WTC11 (cell line): Measurements from ENCODE around the gene FOXP1. TPM values are rescaled to one million over a fixed set of nuclear protein-coding genes. Genes with fewer than 3 reads are reported as not detected.

Experiments
- ATAC-seq: fragments of 200-7000 bp; cut with Tn5 transposase; 2 replicates; pipeline ENCODE4 v1.10.0; 2021; ENCODE audit warnings: mild to moderate bottlenecking, moderate library complexity
- CTCF ChIA-PET: fragments of 300-600 bp; sonication (Branson Sonifier 250); formaldehyde crosslinking; loops from one replicate; lab custom pipeline; 2021; ENCODE audit warnings: antibody characterized with exemption; lab: Charles Lee
- POLR2A ChIA-PET: fragments of 350-600 bp; sonication (Branson Sonifier 250); formaldehyde crosslinking; loops from one replicate; lab custom pipeline; 2021; ENCODE audit warnings: antibody characterized with exemption; lab: Charles Lee
- DNase-seq: peaks from one replicate; pipeline ENCODE4 v3.0.0; 2021; ENCODE audit warnings: low spot score
- H3K27ac Mint-ChIP-seq: 2 replicates; pipeline ENCODE4 v1.8.0; 2021; ENCODE audit warnings: mixed read lengths
- H3K27me3 Mint-ChIP-seq: 2 replicates; pipeline ENCODE4 v1.8.0; 2021; ENCODE audit warnings: low read depth, mild to moderate bottlenecking, moderate library complexity, mixed read lengths
- H3K36me3 Mint-ChIP-seq: 2 replicates; pipeline ENCODE4 v1.8.0; 2021; ENCODE audit warnings: mixed read lengths
- H3K4me1 Mint-ChIP-seq: 2 replicates; pipeline ENCODE4 v1.8.0; 2022; ENCODE audit warnings: mixed read lengths
- H3K4me3 Mint-ChIP-seq: 2 replicates; pipeline ENCODE4 v1.8.0; 2021; ENCODE audit warnings: mild to moderate bottlenecking, moderate library complexity, mixed read lengths
- H3K9me3 Mint-ChIP-seq: 2 replicates; pipeline ENCODE4 v1.8.0; 2021; ENCODE audit warnings: mixed read lengths
- E2F1 ChIP-seq: sonication (generic); formaldehyde crosslinking; IDR thresholded peaks from 2 replicates; pipeline ENCODE4 v1.8.0; 2022; ENCODE audit warnings: mild to moderate bottlenecking, missing genetic modification reagents
- EMX1 ChIP-seq: fragments of 250-450 bp; sonication (Bioruptor Pico); IDR thresholded peaks from 2 replicates; pipeline ENCODE4 v1.8.0; 2021; ENCODE audit warnings: mild to moderate bottlenecking
- ESRRA ChIP-seq: sonication (generic); formaldehyde crosslinking; IDR thresholded peaks from 2 replicates; pipeline ENCODE4 v1.8.1; 2022; ENCODE audit warnings: mild to moderate bottlenecking, missing genetic modification reagents, borderline replicate concordance
- FOXJ3 ChIP-seq: sonication (generic); formaldehyde crosslinking; IDR thresholded peaks from 2 replicates; pipeline ENCODE4 v1.9.0; 2021; ENCODE audit warnings: missing genetic modification reagents, mild to moderate bottlenecking, borderline replicate concordance
- FOXP1 ChIP-seq: sonication (generic); formaldehyde crosslinking; IDR thresholded peaks from 2 replicates; pipeline ENCODE4 v1.8.0; 2022; ENCODE audit warnings: missing genetic modification reagents, mild to moderate bottlenecking, moderate library complexity, borderline replicate concordance
- HMGXB4 ChIP-seq: sonication (generic); formaldehyde crosslinking; IDR thresholded peaks from 2 replicates; pipeline ENCODE4 v1.8.1; 2023; ENCODE audit warnings: mild to moderate bottlenecking, moderate library complexity, missing genetic modification reagents
- JAZF1 ChIP-seq: fragments of 250-450 bp; sonication (Bioruptor Pico); IDR thresholded peaks from 2 replicates; pipeline ENCODE4 v1.9.0; 2021; ENCODE audit warnings: moderate library complexity, mild to moderate bottlenecking, inconsistent platforms
- SMAD3 ChIP-seq: sonication (generic); formaldehyde crosslinking; IDR thresholded peaks from 2 replicates; pipeline ENCODE4 v1.8.0; 2022; ENCODE audit warnings: missing genetic modification reagents, mild to moderate bottlenecking, borderline replicate concordance
- TEAD1 ChIP-seq: sonication (generic); formaldehyde crosslinking; IDR thresholded peaks from 2 replicates; pipeline ENCODE4 v1.8.0; 2022; ENCODE audit warnings: mild to moderate bottlenecking, missing genetic modification reagents
- USF1 ChIP-seq: sonication (generic); formaldehyde crosslinking; IDR thresholded peaks from 2 replicates; pipeline ENCODE4 v1.8.0; 2022; ENCODE audit warnings: mild to moderate bottlenecking, missing genetic modification reagents
- ZNF219 ChIP-seq: sonication (generic); formaldehyde crosslinking; IDR thresholded peaks from 2 replicates; pipeline ENCODE4 v1.8.0; 2023; ENCODE audit warnings: missing genetic modification reagents, mild to moderate bottlenecking, borderline replicate concordance
- ZNF232 ChIP-seq: sonication (generic); formaldehyde crosslinking; IDR thresholded peaks from 2 replicates; pipeline ENCODE4 v1.8.0; 2022; ENCODE audit warnings: mild to moderate bottlenecking, missing genetic modification reagents
- ZNF263 ChIP-seq: sonication (generic); formaldehyde crosslinking; IDR thresholded peaks from 2 replicates; pipeline ENCODE4 v1.8.1; 2022; ENCODE audit warnings: low read depth, mild to moderate bottlenecking, moderate library complexity, missing genetic modification reagents
- ZNF317 ChIP-seq: sonication (generic); formaldehyde crosslinking; IDR thresholded peaks from 2 replicates; pipeline ENCODE4 v1.8.1; 2023; ENCODE audit warnings: low read depth, mild to moderate bottlenecking, moderate library complexity, missing genetic modification reagents, borderline replicate concordance
- total RNA-seq: library from RNA; stranded (reverse); gene quantifications from 3 replicates; pipeline ENCODE4 v1.2.3, GENCODE V29; 2021
- TF ChIP-seq, protein P1 (sequence below): fragments of 250-450 bp; sonication (Bioruptor Pico); conservative IDR thresholded peaks from 2 replicates; pipeline ENCODE4 v1.9.0; 2021; ENCODE audit warnings: mild to moderate bottlenecking
- TF ChIP-seq, protein P2 (sequence below): fragments of 250-450 bp; sonication (Bioruptor Pico); IDR thresholded peaks from 2 replicates; pipeline ENCODE4 v1.8.0; 2021; ENCODE audit warnings: mild to moderate bottlenecking
- TF ChIP-seq, protein P3 (sequence below): sonication (generic); formaldehyde crosslinking; IDR thresholded peaks from 2 replicates; pipeline ENCODE4 v1.8.1; 2022; ENCODE audit warnings: missing genetic modification reagents, borderline replicate concordance

FOXP1 gene
- total RNA-seq, 1 experiment from 2014 or later: 25.8 TPM

- no peak overlapping the region for H3K27ac Mint-ChIP-seq
- DNase-seq: no peak
- ChIA-PET POLR2A (no interaction called here), CTCF (no interaction called here)
- TF ChIP-seq JAZF1 (no peak), TEAD1 (CRISPR knock-in tag) (no peak), E2F1 (no peak), ZNF232 (no peak), HMGXB4 (CRISPR knock-in tag) (no peak), ZNF263 (no peak), FOXP1 (CRISPR knock-in tag) (no peak), EMX1 (CRISPR knock-in tag) (no peak), ESRRA (no peak), SMAD3 (CRISPR knock-in tag) (no peak), ZNF317 (CRISPR knock-in tag) (no peak), USF1 (CRISPR knock-in tag) (no peak), ZNF219 (CRISPR knock-in tag) (no peak), FOXJ3 (CRISPR knock-in tag) (no peak)
- TF ChIP-seq, protein P1, sequence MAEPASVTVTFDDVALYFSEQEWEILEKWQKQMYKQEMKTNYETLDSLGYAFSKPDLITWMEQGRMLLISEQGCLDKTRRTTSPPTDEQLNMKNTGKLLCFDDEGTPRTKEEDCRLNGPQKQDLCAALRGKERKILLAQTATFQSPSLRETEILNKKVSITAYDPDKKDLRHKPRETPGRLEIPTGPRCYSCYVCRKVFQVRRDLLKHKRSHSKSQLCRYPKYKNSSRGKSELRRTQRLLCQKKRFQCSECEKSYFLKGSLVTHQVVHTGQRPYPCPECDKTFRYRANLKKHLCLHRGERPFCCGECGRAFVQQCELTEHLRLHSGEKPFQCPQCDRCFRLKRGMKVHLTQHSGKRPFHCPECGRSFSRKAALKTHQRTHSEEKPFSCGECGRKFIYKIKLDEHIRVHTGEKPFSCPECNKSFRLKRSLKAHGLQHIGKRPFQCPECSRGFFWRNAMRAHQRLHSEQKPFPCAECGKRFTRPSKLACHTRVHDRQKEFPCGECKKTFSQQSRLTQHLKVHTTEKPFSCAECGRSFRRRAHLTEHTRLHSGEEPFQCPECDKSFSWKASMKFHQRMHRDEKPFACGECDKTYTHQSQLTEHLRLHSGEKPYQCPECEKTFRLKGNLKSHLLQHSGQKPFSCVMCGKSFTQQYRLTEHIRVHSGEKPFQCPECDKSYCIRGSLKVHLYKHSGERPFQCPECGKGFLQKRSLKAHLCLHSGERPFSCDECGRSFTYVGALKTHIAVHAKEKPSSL (CRISPR knock-in tag): no peak
- TF ChIP-seq, protein P2, sequence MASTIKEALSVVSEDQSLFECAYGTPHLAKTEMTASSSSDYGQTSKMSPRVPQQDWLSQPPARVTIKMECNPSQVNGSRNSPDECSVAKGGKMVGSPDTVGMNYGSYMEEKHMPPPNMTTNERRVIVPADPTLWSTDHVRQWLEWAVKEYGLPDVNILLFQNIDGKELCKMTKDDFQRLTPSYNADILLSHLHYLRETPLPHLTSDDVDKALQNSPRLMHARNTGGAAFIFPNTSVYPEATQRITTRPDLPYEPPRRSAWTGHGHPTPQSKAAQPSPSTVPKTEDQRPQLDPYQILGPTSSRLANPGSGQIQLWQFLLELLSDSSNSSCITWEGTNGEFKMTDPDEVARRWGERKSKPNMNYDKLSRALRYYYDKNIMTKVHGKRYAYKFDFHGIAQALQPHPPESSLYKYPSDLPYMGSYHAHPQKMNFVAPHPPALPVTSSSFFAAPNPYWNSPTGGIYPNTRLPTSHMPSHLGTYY: no peak
- TF ChIP-seq, protein P3, sequence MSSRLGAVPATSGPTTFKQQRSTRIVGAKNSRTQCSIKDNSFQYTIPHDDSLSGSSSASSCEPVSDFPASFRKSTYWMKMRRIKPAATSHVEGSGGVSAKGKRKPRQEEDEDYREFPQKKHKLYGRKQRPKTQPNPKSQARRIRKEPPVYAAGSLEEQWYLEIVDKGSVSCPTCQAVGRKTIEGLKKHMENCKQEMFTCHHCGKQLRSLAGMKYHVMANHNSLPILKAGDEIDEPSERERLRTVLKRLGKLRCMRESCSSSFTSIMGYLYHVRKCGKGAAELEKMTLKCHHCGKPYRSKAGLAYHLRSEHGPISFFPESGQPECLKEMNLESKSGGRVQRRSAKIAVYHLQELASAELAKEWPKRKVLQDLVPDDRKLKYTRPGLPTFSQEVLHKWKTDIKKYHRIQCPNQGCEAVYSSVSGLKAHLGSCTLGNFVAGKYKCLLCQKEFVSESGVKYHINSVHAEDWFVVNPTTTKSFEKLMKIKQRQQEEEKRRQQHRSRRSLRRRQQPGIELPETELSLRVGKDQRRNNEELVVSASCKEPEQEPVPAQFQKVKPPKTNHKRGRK (CRISPR knock-in tag): no peak
- H3K4me3 Mint-ChIP-seq: no peak overlapping the region
- ATAC-seq: no peak
- H3K4me1 Mint-ChIP-seq: peaks cover 36% of the 10 kb centered on the region
- peaks cover 10% of the 10 kb centered on the region for H3K36me3 Mint-ChIP-seq
- H3K9me3 Mint-ChIP-seq: no peaks in the 10 kb centered on the region
- no peaks in the 10 kb centered on the region for H3K27me3 Mint-ChIP-seq
These were observed 598.0 kb downstream of the FOXP1 start for GRCh38 chr3:70985572-70985971.
